Keratinocyte (primary cell): Measurements from ENCODE around the gene ACOX2. TPM values are rescaled to one million over a fixed set of nuclear protein-coding genes. Genes with fewer than 3 reads are reported as not detected.

Experiments
- DNase-seq: peaks from one replicate; pipeline ENCODE4 v3.0.0-alpha.2; 2011; ENCODE audit warnings: low read depth, missing footprints, low spot score
- FAIRE-seq: peaks from 2 replicates; lab custom pipeline; 2011; peaks lifted over from hg19 to GRCh38; lab: Jason Lieb, UNC
- H2AFZ ChIP-seq: 2 replicates; pipeline ENCODE4 v1.6.0; 2012; ENCODE audit warnings: low read length, control low read depth, inconsistent platforms; ENCODE audit not compliant: control insufficient read depth
- H3K27ac ChIP-seq: 2 replicates; pipeline ENCODE4 v1.5.1; 2011; ENCODE audit warnings: low read length; ENCODE audit not compliant: control insufficient read depth, insufficient read depth
- H3K27me3 ChIP-seq: 3 replicates; pipeline ENCODE4 v1.6.0; 2011; ENCODE audit warnings: low read length; ENCODE audit not compliant: control insufficient read depth, insufficient read depth; ENCODE audit errors: extremely low read depth
- H3K36me3 ChIP-seq, 2 experiments: 2 replicates in 1 of 2; 3 replicates in 1 of 2; pipeline ENCODE4 v1.5.1; 2011; ENCODE audit warnings: low read length in 2 of 2, mild to moderate bottlenecking in 1 of 2; ENCODE audit not compliant: control insufficient read depth in 2 of 2, insufficient read depth in 2 of 2; ENCODE audit errors: extremely low read depth in 1 of 2
- H3K4me1 ChIP-seq: 3 replicates; pipeline ENCODE4 v1.5.1; 2011; ENCODE audit warnings: low read length; ENCODE audit not compliant: control insufficient read depth, insufficient read depth; ENCODE audit errors: extremely low read depth
- H3K4me2 ChIP-seq: 3 replicates; pipeline ENCODE4 v1.6.0; 2011; ENCODE audit warnings: low read depth, low read length; ENCODE audit not compliant: control insufficient read depth, insufficient read depth; ENCODE audit errors: extremely low read depth
- H3K4me3 ChIP-seq, 3 experiments: fragments of 200-600 bp in 1 of 3; sonication (generic) in 1 of 3; 2 replicates in 2 of 3; 3 replicates in 1 of 3; pipeline ENCODE4 v1.5.1; 2011 to 2016; ENCODE audit warnings: low read length in 3 of 3, mild to moderate bottlenecking in 3 of 3, control low read depth in 2 of 3, inconsistent platforms in 1 of 3, low read depth in 1 of 3, mixed read lengths in 1 of 3, mixed run types in 1 of 3, moderate library complexity in 1 of 3; ENCODE audit not compliant: control insufficient read depth in 2 of 3, insufficient read depth in 2 of 3; ENCODE audit errors: extremely low read depth in 1 of 3
- H3K79me2 ChIP-seq: 2 replicates; pipeline ENCODE4 v1.6.0; 2012; ENCODE audit warnings: low read length; ENCODE audit not compliant: control insufficient read depth, insufficient read depth
- H3K9ac ChIP-seq: 3 replicates; pipeline ENCODE4 v1.6.0; 2011; ENCODE audit warnings: low read length; ENCODE audit not compliant: control insufficient read depth, insufficient read depth; ENCODE audit errors: extremely low read depth
- H3K9me1 ChIP-seq: 3 replicates; pipeline ENCODE4 v1.6.0; 2011; ENCODE audit warnings: low read length; ENCODE audit not compliant: control insufficient read depth, insufficient read depth; ENCODE audit errors: extremely low read depth
- H3K9me3 ChIP-seq: 2 replicates; pipeline ENCODE4 v1.5.1; 2012; ENCODE audit warnings: low read depth, low read length; ENCODE audit not compliant: control insufficient read depth
- H4K20me1 ChIP-seq: 3 replicates; pipeline ENCODE4 v1.6.0; 2011; ENCODE audit warnings: low read length; ENCODE audit not compliant: control insufficient read depth, insufficient read depth; ENCODE audit errors: extremely low read depth
- CTCF ChIP-seq, 3 experiments: IDR thresholded peaks in 1 of 3; conservative IDR thresholded peaks in 1 of 3; optimal IDR thresholded peaks in 1 of 3; 2 replicates in 2 of 3; 3 replicates in 1 of 3; pipeline versions ENCODE3 to v1.5.1; 2011; ENCODE audit warnings: low read length in 3 of 3, mild to moderate bottlenecking in 3 of 3, moderate library complexity in 2 of 3, control low read depth in 1 of 3, inconsistent platforms in 1 of 3; ENCODE audit not compliant: insufficient read depth in 2 of 3; ENCODE audit errors: extremely low read depth in 1 of 3
- EZH2 ChIP-seq: IDR thresholded peaks from one replicate; pipeline ENCODE4 v1.6.1; 2012; ENCODE audit warnings: inconsistent platforms, mild to moderate bottlenecking, low read length, moderate library complexity
- dilution Hi-C: fragments of 300-500 bp; cut with MboI; formaldehyde crosslinking; loops from one replicate; pipeline ENCODE4 v1.7.0; 2020; ENCODE audit warnings: low sequenced_read_pairs; ENCODE audit not compliant: extremely low pct_ligation_motif_present
- polyA plus RNA-seq, 5 experiments: library from polyadenylated mRNA; depleted of rRNA in 3 of 5; stranded (reverse) in 3 of 5; stranded (forward) in 1 of 5; unstranded in 1 of 5; fragments of >200 nt; gene quantifications; 1 replicate in 1 of 5; 2 replicates in 3 of 5; 3 replicates in 1 of 5; pipeline versions ENCODE4 v1.2.1 to v1.2.3, GENCODE V29; 2011 to 2012; ENCODE audit warnings: missing spikeins in 2 of 5, low read depth in 1 of 5, low replicate concordance in 1 of 5

ACOX2 gene
- polyA plus RNA-seq, 1 donor (not counting 4 experiments of a cell fraction or from before 2014, with no cell fraction given) = 0.20 TPM

DNA sequence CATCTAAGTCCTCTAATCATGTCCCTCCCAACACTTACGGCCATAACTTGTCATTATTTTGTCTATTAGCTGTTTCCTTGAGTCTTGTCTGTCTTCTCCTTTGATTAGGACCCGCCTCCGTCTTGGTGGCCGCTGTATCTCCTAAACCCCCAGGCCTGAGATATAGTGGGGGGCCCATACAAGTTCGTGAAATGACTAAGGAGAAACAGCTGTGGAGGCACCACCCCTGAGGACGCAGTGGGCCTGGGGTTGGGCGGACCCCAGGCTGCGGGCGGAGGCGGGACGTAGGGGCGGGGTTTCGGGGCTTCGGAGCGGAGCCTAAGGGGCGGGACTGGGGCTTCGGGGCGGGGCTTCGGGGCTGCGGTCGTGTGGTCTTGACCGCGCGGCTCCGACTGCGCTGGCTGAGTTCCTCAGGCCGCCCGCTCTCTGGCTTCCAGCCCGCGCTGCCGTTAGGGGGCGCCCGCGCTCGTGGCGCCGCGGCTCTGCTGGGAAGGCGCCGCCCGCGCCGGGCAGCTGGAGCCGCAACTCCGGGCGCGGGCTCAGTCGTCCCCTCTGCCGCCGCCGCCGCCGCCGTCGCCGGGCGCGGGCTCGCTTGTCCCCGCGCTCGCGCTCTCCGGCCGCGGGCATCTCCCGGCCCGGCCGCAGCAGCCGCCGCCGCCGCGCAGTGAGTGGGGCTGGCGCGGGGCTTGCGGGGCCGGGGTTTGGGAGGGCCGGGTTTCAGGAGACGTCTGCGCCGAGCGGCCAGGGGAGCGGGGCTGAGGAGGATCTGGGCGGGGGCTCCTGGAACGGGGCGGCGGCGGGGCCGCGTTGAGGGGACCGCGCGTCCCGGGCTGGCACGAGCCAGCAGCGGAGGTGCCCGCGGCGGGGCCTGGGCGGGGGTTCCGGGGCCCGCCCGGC, 45.2 kb downstream of the ACOX2 start, which contains the start of gene KCTD6:
KCTD6 (plus strand) TSS at position 591 of the 897 bp plus-strand sequence. CDS start 6,660 bp downstream, outside the sequence.
- H3K9me1 ChIP-seq = no peaks in the 10 kb centered on the region
- peak within 1 kb of the TSS; percentile 58 to 73 (median 64) for H3K4me3 ChIP-seq
- H2AFZ ChIP-seq = peak within 1 kb of the TSS; percentile 39
- peaks cover 8% of the 10 kb centered on the region for H3K27me3 ChIP-seq
- no peak within 1 kb of the TSS for H3K27ac ChIP-seq
- TF ChIP-seq CTCF (optimal IDR thresholded peaks at IDR 0.05 in 1 of 3, IDR thresholded peaks at IDR 0.05 in 1 of 3, conservative IDR thresholded peaks at IDR 0.05 in 1 of 3; ENCODE audit: extremely low read depth in 1 of 3, insufficient read depth in 2 of 3, low read length in 3 of 3) = peak in 2 of 3 experiments; percentile 75 to 84
- no peak for TF ChIP-seq EZH2
- peak within 1 kb of the TSS; percentile 56 for H3K9ac ChIP-seq
- no peak for FAIRE-seq
- H3K9me3 ChIP-seq = no peaks in the 10 kb centered on the region
- DNase-seq = peak; percentile 21
- H3K79me2 ChIP-seq = no peaks in the 10 kb centered on the region
- peak within 1 kb of the TSS; percentile 87 for H3K4me2 ChIP-seq
- H4K20me1 ChIP-seq = no peaks in the 10 kb centered on the region
- peaks cover 24% of the 10 kb centered on the region for H3K4me1 ChIP-seq
- dilution Hi-C loops = no loop called here
- H3K36me3 ChIP-seq = no peaks in the 10 kb centered on the region

DNA sequence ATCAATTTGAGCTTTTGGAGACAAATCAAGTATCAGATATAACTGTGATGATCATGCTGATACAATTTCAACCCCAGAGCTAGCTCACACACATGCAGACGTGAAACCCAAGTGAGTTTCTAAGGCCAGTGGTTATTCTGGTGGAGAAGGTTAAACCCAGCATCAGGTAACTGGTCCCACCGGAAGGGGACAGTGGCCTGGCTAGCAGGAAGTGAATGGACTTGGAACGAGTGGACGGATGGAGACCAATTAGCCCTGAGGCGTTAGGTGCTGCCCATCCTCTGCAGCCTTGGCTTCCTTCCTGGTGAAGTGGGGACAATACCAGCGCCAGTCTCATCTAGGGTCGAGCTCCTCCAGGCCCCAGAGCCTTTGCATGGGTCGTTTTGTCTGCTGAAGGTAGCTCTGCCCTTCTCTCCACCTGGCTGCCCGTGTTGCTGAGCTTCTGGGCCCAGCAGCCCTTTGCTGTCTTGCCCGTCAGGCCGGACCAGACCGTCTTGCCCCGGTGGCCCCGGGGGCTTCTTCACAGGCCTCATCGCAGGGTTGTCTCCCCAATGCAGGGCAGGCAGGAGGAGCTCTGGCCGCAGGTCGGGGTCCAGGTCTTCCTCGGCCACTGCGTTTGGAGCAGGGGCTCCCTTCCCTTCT, 46.0 kb downstream of the ACOX2 start:
- Histone ChIP-seq H3K36me3 (no peaks in the 10 kb centered on the region), H3K27me3 (peaks cover 8% of the 10 kb centered on the region), H3K4me2 (peak overlapping the region; percentile 67), H3K4me3 (no peak overlapping the region), H2AFZ (peak overlapping the region; percentile 39), H3K27ac (no peak overlapping the region), H3K4me1 (peaks cover 23% of the 10 kb centered on the region), H3K9ac (no peak overlapping the region), H3K9me1 (no peaks in the 10 kb centered on the region), H3K9me3 (no peaks in the 10 kb centered on the region), H4K20me1 (no peaks in the 10 kb centered on the region), H3K79me2 (no peaks in the 10 kb centered on the region)
- FAIRE-seq (no peak), DNase-seq (no peak)
- dilution Hi-C loops = no loop called here
- TF ChIP-seq EZH2 = no peak
